Measurements from ENCODE around the gene DNAH8. TPM values are rescaled to one million over a fixed set of nuclear protein-coding genes. Genes with fewer than 3 reads are reported as not detected.

Gene DNAH8
- polyA plus RNA-seq, 1 of the 3 experiments (the other 2 are of a cell fraction) = not detected

DNA sequence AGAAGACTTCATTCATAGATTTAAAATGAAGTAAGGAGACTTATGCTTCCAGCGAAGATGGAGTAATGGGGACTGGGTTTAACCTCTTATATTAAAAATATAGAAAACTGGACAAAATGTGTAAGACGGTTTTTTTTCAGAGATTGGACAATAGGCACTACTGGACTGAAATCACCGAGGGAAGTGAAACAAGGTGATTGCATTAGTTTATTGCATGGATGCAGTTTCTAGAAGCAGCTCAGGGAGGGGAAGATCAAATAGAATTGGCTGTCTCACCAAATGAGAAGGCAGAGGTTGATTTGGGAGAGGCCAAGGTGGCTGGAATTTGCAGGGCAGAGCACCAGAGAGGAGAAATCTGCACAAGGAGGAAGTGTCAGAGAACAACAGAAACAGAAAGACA is 162.6 kb downstream of the DNAH8 start:
- no peaks in the 10 kb centered on the region for H3K9me2 ChIP-seq
- H3F3A ChIP-seq (replicated peaks; ENCODE audit: insufficient read depth) = no peaks in the 10 kb centered on the region
- H3K27me3 ChIP-seq (ENCODE audit: insufficient read depth) = no peaks in the 10 kb centered on the region
- WGBS (ENCODE audit: low lambda C conversion rate) = 18% methylated on average over 3 of the region's 3 CpGs
- ChIA-PET CTCF (no interaction called here), POLR2A (no interaction called here)
- no peak for TF ChIP-seq RAD21 (IDR thresholded peaks at IDR 0.05; ENCODE audit: low read length)
- TF ChIP-seq NFIC (IDR thresholded peaks at IDR 0.05; ENCODE audit: borderline replicate concordance) = no peak
- no peak for TF ChIP-seq EP300 (IDR thresholded peaks at IDR 0.05; ENCODE audit: borderline replicate concordance in 1 of 2, low read depth in 1 of 2, low read length in 1 of 2)
- TF ChIP-seq CTCF (IDR thresholded peaks at IDR 0.05) = no peak
- no peak for TF ChIP-seq TAF1 (IDR thresholded peaks at IDR 0.05; ENCODE audit: borderline replicate concordance, low read depth, low read length)
- TF ChIP-seq POLR2AphosphoS5 (IDR thresholded peaks at IDR 0.05; ENCODE audit: low read depth, low read length) = no peak
- TF ChIP-seq, protein P1, sequence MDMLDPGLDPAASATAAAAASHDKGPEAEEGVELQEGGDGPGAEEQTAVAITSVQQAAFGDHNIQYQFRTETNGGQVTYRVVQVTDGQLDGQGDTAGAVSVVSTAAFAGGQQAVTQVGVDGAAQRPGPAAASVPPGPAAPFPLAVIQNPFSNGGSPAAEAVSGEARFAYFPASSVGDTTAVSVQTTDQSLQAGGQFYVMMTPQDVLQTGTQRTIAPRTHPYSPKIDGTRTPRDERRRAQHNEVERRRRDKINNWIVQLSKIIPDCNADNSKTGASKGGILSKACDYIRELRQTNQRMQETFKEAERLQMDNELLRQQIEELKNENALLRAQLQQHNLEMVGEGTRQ (IDR thresholded peaks at IDR 0.05; ENCODE audit: borderline replicate concordance, low read depth, low read length) = no peak
- no peak for TF ChIP-seq CHD2 (IDR thresholded peaks at IDR 0.05; ENCODE audit: low read length, partially characterized antibody)
- no peak for TF ChIP-seq ZBTB33 (IDR thresholded peaks at IDR 0.05; ENCODE audit: borderline replicate concordance, low read depth)
- TF ChIP-seq RCOR1 (IDR thresholded peaks at IDR 0.05; ENCODE audit: low read length) = no peak
- TF ChIP-seq MXI1 (IDR thresholded peaks at IDR 0.05; ENCODE audit: low read depth, low read length) = no peak
- no peak for TF ChIP-seq REST (IDR thresholded peaks at IDR 0.05; ENCODE audit: low read depth, low read length)
- TF ChIP-seq FOXM1 (IDR thresholded peaks at IDR 0.05; ENCODE audit: low read depth) = no peak
- no peak for TF ChIP-seq RFX5 (IDR thresholded peaks at IDR 0.05; ENCODE audit: low read length)
- TF ChIP-seq NRF1 (IDR thresholded peaks at IDR 0.05; ENCODE audit: low read depth, low read length) = no peak
- TF ChIP-seq TCF12 (IDR thresholded peaks at IDR 0.05) = no peak
- TF ChIP-seq GABPA (IDR thresholded peaks at IDR 0.05; ENCODE audit: low read depth) = no peak
- no peak for TF ChIP-seq SIN3A (IDR thresholded peaks at IDR 0.05; ENCODE audit: borderline replicate concordance, low read depth, low read length)
- TF ChIP-seq, protein P2, sequence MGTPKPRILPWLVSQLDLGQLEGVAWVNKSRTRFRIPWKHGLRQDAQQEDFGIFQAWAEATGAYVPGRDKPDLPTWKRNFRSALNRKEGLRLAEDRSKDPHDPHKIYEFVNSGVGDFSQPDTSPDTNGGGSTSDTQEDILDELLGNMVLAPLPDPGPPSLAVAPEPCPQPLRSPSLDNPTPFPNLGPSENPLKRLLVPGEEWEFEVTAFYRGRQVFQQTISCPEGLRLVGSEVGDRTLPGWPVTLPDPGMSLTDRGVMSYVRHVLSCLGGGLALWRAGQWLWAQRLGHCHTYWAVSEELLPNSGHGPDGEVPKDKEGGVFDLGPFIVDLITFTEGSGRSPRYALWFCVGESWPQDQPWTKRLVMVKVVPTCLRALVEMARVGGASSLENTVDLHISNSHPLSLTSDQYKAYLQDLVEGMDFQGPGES (IDR thresholded peaks at IDR 0.05; ENCODE audit: low read depth, low read length) = no peak
- no peak for DNase-seq
- H4K20me1 ChIP-seq (ENCODE audit: insufficient read depth) = no peaks in the 10 kb centered on the region
- no peak overlapping the region for H3K4me3 ChIP-seq (ENCODE audit: low read depth in 2 of 2, low read length in 1 of 2)
- no peak overlapping the region for H2AFZ ChIP-seq (ENCODE audit: low read depth)
- no peaks in the 10 kb centered on the region for H3K36me3 ChIP-seq (replicated peaks in 1 of 2; ENCODE audit: control insufficient read depth in 1 of 2, insufficient read depth in 2 of 2, low read length in 1 of 2)
- no peaks in the 10 kb centered on the region for H3K4me1 ChIP-seq (ENCODE audit: control insufficient read depth in 1 of 2, insufficient read depth in 2 of 2, low read depth in 1 of 2, low read length in 1 of 2)
- H3K79me2 ChIP-seq (ENCODE audit: insufficient read depth) = no peaks in the 10 kb centered on the region
- no peak overlapping the region for H3K4me2 ChIP-seq
- no peak overlapping the region for H3K27ac ChIP-seq (ENCODE audit: low read depth in 2 of 2, low read length in 1 of 2)
- no peaks in the 10 kb centered on the region; the same call in 1 of the 2 replicates for H3K9me3 ChIP-seq
- H3K9ac ChIP-seq = no peak overlapping the region
